ENCODE measurements around the gene TMEM247.

DNA sequence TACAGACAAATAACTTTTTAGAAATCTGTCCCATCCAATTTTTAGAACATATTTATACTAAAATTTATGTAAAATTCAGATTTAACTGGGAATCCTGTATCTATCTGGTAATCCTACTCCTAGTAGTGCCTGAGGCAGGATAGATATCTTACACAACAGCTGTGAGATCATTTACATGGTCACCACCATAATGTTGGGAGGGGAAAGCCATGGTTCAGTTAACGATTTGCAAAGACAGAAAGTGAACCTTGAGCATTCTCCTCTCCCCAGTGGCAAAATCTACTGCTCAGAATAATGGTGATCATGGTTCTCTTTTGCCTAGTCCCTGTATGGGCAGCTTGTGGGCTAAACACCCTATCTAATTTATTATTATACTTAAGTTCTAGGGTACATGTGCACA is 7.7 kb upstream of the TMEM247 start:
- TF ChIP-seq, protein P1, sequence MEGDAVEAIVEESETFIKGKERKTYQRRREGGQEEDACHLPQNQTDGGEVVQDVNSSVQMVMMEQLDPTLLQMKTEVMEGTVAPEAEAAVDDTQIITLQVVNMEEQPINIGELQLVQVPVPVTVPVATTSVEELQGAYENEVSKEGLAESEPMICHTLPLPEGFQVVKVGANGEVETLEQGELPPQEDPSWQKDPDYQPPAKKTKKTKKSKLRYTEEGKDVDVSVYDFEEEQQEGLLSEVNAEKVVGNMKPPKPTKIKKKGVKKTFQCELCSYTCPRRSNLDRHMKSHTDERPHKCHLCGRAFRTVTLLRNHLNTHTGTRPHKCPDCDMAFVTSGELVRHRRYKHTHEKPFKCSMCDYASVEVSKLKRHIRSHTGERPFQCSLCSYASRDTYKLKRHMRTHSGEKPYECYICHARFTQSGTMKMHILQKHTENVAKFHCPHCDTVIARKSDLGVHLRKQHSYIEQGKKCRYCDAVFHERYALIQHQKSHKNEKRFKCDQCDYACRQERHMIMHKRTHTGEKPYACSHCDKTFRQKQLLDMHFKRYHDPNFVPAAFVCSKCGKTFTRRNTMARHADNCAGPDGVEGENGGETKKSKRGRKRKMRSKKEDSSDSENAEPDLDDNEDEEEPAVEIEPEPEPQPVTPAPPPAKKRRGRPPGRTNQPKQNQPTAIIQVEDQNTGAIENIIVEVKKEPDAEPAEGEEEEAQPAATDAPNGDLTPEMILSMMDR (IDR thresholded peaks at IDR 0.05), result no peak
- no peak for TF ChIP-seq POLR2A (IDR thresholded peaks at IDR 0.05)

All from adrenal gland (tissue), 5 donors.